Mesothelial cell of epicardium (in vitro differentiated cells): ENCODE results near the gene MIA3. TPM values are rescaled to one million over a fixed set of nuclear protein-coding genes. Genes with fewer than 3 reads are reported as not detected.
"Not testable (repeated sequence)": the region's sequence is repeated elsewhere in the genome, so short reads cannot be mapped to it uniquely, and the experiment has no call there.

Experiments used
- DNase-seq, 2 experiments: peaks; one replicate each; pipeline ENCODE4 v3.0.0; 2021; ENCODE audit warnings: low spot score in 2 of 2; ENCODE audit not compliant: unreplicated experiment in 2 of 2
- H3K27ac Mint-ChIP-seq: 2 replicates; pipeline ENCODE4 v1.8.0; 2021; ENCODE audit warnings: mixed read lengths
- H3K27me3 Mint-ChIP-seq: 2 replicates; pipeline ENCODE4 v1.8.0; 2021; ENCODE audit warnings: low read depth, mixed read lengths
- H3K36me3 Mint-ChIP-seq: 2 replicates; pipeline ENCODE4 v1.8.0; 2021; ENCODE audit warnings: mixed read lengths
- H3K4me1 Mint-ChIP-seq: 2 replicates; pipeline ENCODE4 v1.8.0; 2021; ENCODE audit warnings: mixed read lengths
- H3K4me3 Mint-ChIP-seq: 2 replicates; pipeline ENCODE4 v1.8.0; 2021; ENCODE audit warnings: mild to moderate bottlenecking, moderate library complexity, mixed read lengths
- H3K9me3 Mint-ChIP-seq: 2 replicates; pipeline ENCODE4 v1.8.0; 2021; ENCODE audit warnings: mixed read lengths
- total RNA-seq: library from RNA; stranded (reverse); gene quantifications from 3 replicates; pipeline ENCODE4 v1.2.1, GENCODE V29; 2021
- TF ChIP-seq, protein P1 (sequence below): fragments of 200-600 bp; sonication (generic); IDR thresholded peaks from one replicate; pipeline ENCODE4 v1.5.0; 2021; ENCODE audit warnings: antibody characterized with exemption; ENCODE audit not compliant: unreplicated experiment

MIA3 gene
- total RNA-seq, 1 donor from 2014 or later = 72.9 TPM

DNA sequence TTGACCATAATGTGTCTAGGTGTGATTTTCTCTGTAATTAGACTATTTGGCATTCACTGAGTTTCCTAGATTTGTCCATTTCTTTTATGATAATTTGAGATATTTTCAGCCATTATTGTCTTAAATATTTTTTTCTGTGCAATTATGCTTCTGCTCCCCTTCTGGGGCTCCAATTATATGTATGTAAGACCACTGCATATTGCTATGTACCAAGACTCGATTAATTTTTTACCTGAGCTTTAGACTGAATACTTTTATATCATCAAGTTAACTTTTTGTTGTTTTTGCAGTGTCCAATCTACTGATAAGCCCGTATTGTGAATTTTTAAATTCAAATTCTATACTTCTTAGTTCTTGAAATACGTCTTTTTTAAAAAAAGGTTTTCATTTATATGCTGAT lies 23.1 kb upstream of the MIA3 start:
- no peak for DNase-seq
- H3K4me3 Mint-ChIP-seq = no peak overlapping the region
- H3K9me3 Mint-ChIP-seq = peaks cover 18% of the 10 kb centered on the region
- TF ChIP-seq, protein P1, sequence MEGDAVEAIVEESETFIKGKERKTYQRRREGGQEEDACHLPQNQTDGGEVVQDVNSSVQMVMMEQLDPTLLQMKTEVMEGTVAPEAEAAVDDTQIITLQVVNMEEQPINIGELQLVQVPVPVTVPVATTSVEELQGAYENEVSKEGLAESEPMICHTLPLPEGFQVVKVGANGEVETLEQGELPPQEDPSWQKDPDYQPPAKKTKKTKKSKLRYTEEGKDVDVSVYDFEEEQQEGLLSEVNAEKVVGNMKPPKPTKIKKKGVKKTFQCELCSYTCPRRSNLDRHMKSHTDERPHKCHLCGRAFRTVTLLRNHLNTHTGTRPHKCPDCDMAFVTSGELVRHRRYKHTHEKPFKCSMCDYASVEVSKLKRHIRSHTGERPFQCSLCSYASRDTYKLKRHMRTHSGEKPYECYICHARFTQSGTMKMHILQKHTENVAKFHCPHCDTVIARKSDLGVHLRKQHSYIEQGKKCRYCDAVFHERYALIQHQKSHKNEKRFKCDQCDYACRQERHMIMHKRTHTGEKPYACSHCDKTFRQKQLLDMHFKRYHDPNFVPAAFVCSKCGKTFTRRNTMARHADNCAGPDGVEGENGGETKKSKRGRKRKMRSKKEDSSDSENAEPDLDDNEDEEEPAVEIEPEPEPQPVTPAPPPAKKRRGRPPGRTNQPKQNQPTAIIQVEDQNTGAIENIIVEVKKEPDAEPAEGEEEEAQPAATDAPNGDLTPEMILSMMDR = no peak
- H3K27ac Mint-ChIP-seq = no peak overlapping the region
- peaks cover 14% of the 10 kb centered on the region for H3K36me3 Mint-ChIP-seq
- peaks cover 8% of the 10 kb centered on the region for H3K4me1 Mint-ChIP-seq
- peaks cover 14% of the 10 kb centered on the region for H3K27me3 Mint-ChIP-seq

DNA sequence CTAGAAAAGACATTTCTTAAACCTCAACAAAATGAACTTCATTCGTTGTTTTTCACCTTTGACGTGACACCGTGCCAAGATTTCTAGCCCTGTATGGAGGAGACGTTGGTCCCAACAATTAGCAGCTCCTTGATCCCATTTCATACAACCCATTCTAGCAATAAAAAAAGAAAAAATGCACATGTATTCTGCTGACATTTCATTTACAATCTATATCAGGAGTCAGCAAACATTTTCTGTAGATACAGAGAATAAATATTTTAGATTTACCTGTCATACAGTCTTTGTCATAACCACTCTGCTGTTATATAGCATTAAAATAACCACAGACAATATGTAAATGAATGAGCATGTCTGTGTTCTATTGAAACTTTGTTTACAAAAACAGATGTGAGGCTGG lies 21.2 kb upstream of the MIA3 start:
- Mint-ChIP-seq H3K27me3 (peaks cover 18% of the 10 kb centered on the region), H3K4me3 (no peak overlapping the region), H3K4me1 (no peaks in the 10 kb centered on the region), H3K9me3 (peaks cover 18% of the 10 kb centered on the region), H3K36me3 (peaks cover 14% of the 10 kb centered on the region), H3K27ac (no peak overlapping the region)
- TF ChIP-seq, protein P1 = no peak
- no peak for DNase-seq

DNA sequence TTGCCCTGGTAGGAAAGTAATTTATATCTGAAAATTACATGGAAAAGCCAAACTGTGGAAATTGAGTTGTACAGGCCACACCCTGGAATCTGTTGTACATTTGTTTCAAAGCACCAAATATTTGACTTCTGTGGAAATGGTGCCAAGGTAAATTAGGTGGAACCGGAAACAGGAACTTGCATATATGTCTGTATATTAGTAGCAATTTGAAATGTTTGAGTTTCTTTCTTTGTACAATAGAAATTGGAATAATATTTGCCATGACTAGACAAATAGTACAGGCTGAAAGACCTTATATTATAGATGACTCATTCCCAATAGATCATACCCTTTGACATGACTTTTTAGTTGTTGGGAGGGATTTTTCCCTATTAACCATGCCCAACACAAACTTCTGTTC lies 17.6 kb upstream of the MIA3 start:
- Mint-ChIP-seq H3K27ac (no peak overlapping the region), H3K9me3 (peaks cover 8% of the 10 kb centered on the region), H3K4me3 (no peak overlapping the region), H3K4me1 (no peaks in the 10 kb centered on the region), H3K36me3 (peaks cover 7% of the 10 kb centered on the region), H3K27me3 (peaks cover 24% of the 10 kb centered on the region)
- TF ChIP-seq, protein P1 = no peak
- no peak for DNase-seq

DNA sequence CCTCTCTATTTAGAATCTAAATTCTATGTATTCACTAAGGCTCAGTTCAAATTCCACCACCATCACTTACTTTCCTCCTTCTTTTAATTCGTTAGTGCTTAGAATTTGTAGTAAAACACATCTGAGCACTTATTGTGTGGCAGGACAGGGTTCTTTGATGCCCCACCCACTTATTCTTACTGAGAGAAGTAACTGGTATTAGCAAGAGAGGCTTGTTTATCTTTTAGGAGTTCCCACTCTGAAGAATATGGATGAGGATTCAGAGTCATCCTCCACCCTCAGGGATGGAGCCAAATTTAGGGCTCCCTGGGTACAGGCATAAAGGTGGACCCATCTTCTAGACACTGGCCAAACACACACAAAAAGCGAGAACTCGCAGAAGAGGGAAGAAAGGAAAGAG lies 16.6 kb upstream of the MIA3 start:
- Mint-ChIP-seq H3K9me3 (no peaks in the 10 kb centered on the region), H3K27ac (no peak overlapping the region), H3K4me1 (no peaks in the 10 kb centered on the region), H3K36me3 (no peaks in the 10 kb centered on the region), H3K4me3 (no peak overlapping the region), H3K27me3 (peaks cover 29% of the 10 kb centered on the region)
- DNase-seq = no peak
- TF ChIP-seq, protein P1 = no peak

DNA sequence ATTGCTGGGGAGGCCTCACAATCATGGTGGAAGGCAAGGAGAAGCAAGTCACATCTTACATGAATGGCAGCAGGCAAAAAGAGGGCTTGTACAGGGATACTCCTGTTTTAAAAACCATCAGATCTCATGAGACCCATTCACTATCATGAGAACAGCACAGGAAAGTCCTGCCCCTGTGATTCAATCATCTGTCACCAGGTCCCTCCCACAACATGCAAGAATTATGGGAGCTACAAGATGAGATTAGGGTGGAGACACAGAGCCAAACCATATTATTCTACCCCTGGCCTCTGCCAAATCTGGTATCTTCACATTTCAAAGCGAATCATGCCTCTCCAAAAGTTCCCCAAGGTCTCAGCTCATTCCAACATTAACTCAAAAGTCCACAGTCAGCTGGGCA lies 11.1 kb upstream of the MIA3 start:
- Mint-ChIP-seq H3K27ac (no peak overlapping the region), H3K9me3 (peaks cover 9% of the 10 kb centered on the region), H3K27me3 (peaks cover 33% of the 10 kb centered on the region), H3K4me1 (no peaks in the 10 kb centered on the region), H3K36me3 (no peaks in the 10 kb centered on the region), H3K4me3 (no peak overlapping the region)
- TF ChIP-seq, protein P1 = no peak
- DNase-seq = no peak

DNA sequence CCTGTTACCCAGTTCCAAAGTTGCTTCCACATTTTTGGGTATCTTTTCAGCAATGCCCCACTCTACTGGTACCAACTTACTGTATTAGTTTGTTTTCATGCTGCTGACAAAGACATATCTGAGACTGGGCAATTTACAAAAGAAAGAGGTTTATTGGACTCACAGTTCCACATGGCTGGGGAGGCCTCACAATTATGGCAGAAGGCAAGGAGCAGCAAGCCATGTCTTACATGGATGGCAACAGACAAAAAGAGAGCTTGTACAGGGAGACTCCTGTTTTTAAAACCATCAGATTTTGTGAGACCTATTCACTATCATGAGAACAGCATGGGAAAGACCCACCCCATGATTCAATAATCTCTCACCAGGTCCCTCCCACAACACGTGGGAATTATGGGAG lies 8.8 kb upstream of the MIA3 start:
- not testable (repeated sequence) for H3K4me3 Mint-ChIP-seq, H3K4me1 Mint-ChIP-seq, H3K27ac Mint-ChIP-seq, DNase-seq, H3K36me3 Mint-ChIP-seq
- peaks cover 19% of the 10 kb centered on the region for H3K9me3 Mint-ChIP-seq
- H3K27me3 Mint-ChIP-seq = peaks cover 50% of the 10 kb centered on the region
